ENCODE results near the gene DPPA2. TPM values are rescaled to one million over a fixed set of nuclear protein-coding genes. Genes with fewer than 3 reads are reported as not detected.
"Not testable (repeated sequence)": the region's sequence is repeated elsewhere in the genome, so short reads cannot be mapped to it uniquely, and the experiment has no call there.

DPPA2 gene
- total RNA-seq = not detected in 2 replicates

- no peaks in the 10 kb centered on the region for H3K36me3 Mint-ChIP-seq (ENCODE audit: low read depth)
- no peaks in the 10 kb centered on the region for H3K9me3 Mint-ChIP-seq
- no peak within 1 kb of the TSS for H3K4me3 Mint-ChIP-seq
- intact Hi-C loops (cut with micrococcal nuclease) = no loop called here
- no peaks in the 10 kb centered on the region for H3K4me1 Mint-ChIP-seq (ENCODE audit: low read depth)
- H3K27me3 Mint-ChIP-seq (ENCODE audit: insufficient read depth) = no peaks in the 10 kb centered on the region
- DNase-seq (ENCODE audit: low spot score) = no peak
- H3K27ac Mint-ChIP-seq = no peak within 1 kb of the TSS
Measured at GRCh38 chr3:109316162-109316730, at the start of gene DPPA2. Gene DPPA2, minus strand, starts transcription at chr3:109316517. Its CDS starts 1,975 bp downstream, at chr3:109314542.

- Mint-ChIP-seq H3K27me3 (ENCODE audit: insufficient read depth) (no peaks in the 10 kb centered on the region), H3K9me3 (no peaks in the 10 kb centered on the region), H3K36me3 (ENCODE audit: low read depth) (no peaks in the 10 kb centered on the region), H3K4me1 (ENCODE audit: low read depth) (no peaks in the 10 kb centered on the region), H3K4me3 (no peak overlapping the region), H3K27ac (no peak overlapping the region)
- no peak for DNase-seq (ENCODE audit: low spot score)
- intact Hi-C loops (cut with micrococcal nuclease) = no loop called here
Measured at GRCh38 chr3:109364088-109364487, 47.8 kb upstream of the DPPA2 start.

GRCh38 chr3:109363634-109364033, 47.3 kb upstream of the DPPA2 start:
- intact Hi-C loops (cut with micrococcal nuclease) = no loop called here

GRCh38 chr3:109362823-109363222, 46.5 kb upstream of the DPPA2 start:
- H3K9me3 Mint-ChIP-seq = no peaks in the 10 kb centered on the region
- no peaks in the 10 kb centered on the region for H3K27me3 Mint-ChIP-seq (ENCODE audit: insufficient read depth)
- intact Hi-C loops (cut with micrococcal nuclease) = no loop called here
- no peak overlapping the region for H3K4me3 Mint-ChIP-seq
- no peaks in the 10 kb centered on the region for H3K4me1 Mint-ChIP-seq (ENCODE audit: low read depth)
- DNase-seq (ENCODE audit: low spot score) = no peak
- no peaks in the 10 kb centered on the region for H3K36me3 Mint-ChIP-seq (ENCODE audit: low read depth)
- no peak overlapping the region for H3K27ac Mint-ChIP-seq

More at GRCh38 chr3:109363634-109364033, 47.3 kb upstream of the DPPA2 start:
- H3K27ac Mint-ChIP-seq = no peak overlapping the region
- H3K9me3 Mint-ChIP-seq = no peaks in the 10 kb centered on the region
- H3K4me3 Mint-ChIP-seq = no peak overlapping the region
- no peaks in the 10 kb centered on the region for H3K27me3 Mint-ChIP-seq (ENCODE audit: insufficient read depth)
- no peak for DNase-seq (ENCODE audit: low spot score)
- no peaks in the 10 kb centered on the region for H3K36me3 Mint-ChIP-seq (ENCODE audit: low read depth)
- H3K4me1 Mint-ChIP-seq (ENCODE audit: low read depth) = no peaks in the 10 kb centered on the region

- intact Hi-C loops (cut with micrococcal nuclease); H3K4me3 Mint-ChIP-seq; H3K4me1 Mint-ChIP-seq (ENCODE audit: low read depth); H3K9me3 Mint-ChIP-seq; DNase-seq (ENCODE audit: low spot score); H3K27me3 Mint-ChIP-seq (ENCODE audit: insufficient read depth); H3K27ac Mint-ChIP-seq; H3K36me3 Mint-ChIP-seq (ENCODE audit: low read depth): not testable (repeated sequence)
Measured at GRCh38 chr3:109358809-109359208, 42.5 kb upstream of the DPPA2 start.

GRCh38 chr3:109356442-109357155, 40.3 kb upstream of the DPPA2 start:
- Mint-ChIP-seq H3K27me3 (ENCODE audit: insufficient read depth) (no peaks in the 10 kb centered on the region), H3K36me3 (ENCODE audit: low read depth) (no peaks in the 10 kb centered on the region), H3K9me3 (no peaks in the 10 kb centered on the region), H3K4me3 (no peak overlapping the region), H3K4me1 (ENCODE audit: low read depth) (no peaks in the 10 kb centered on the region), H3K27ac (no peak overlapping the region)
- intact Hi-C loops (cut with micrococcal nuclease) = no loop called here
- DNase-seq (ENCODE audit: low spot score) = no peak

GRCh38 chr3:109355625-109356441, 39.5 kb upstream of the DPPA2 start:
- H3K27me3 Mint-ChIP-seq (ENCODE audit: insufficient read depth) = no peaks in the 10 kb centered on the region
- no peaks in the 10 kb centered on the region for H3K36me3 Mint-ChIP-seq (ENCODE audit: low read depth)
- no peak for DNase-seq (ENCODE audit: low spot score)
- no peaks in the 10 kb centered on the region for H3K9me3 Mint-ChIP-seq
- H3K4me1 Mint-ChIP-seq (ENCODE audit: low read depth) = no peaks in the 10 kb centered on the region
- no peak overlapping the region for H3K27ac Mint-ChIP-seq
- intact Hi-C loops (cut with micrococcal nuclease) = no loop called here
- H3K4me3 Mint-ChIP-seq = no peak overlapping the region

GRCh38 chr3:109353057-109353456, 36.7 kb upstream of the DPPA2 start:
- H3K27me3 Mint-ChIP-seq (ENCODE audit: insufficient read depth) = no peaks in the 10 kb centered on the region
- H3K36me3 Mint-ChIP-seq (ENCODE audit: low read depth) = no peaks in the 10 kb centered on the region
- no peaks in the 10 kb centered on the region for H3K9me3 Mint-ChIP-seq
- H3K27ac Mint-ChIP-seq = no peak overlapping the region
- no peaks in the 10 kb centered on the region for H3K4me1 Mint-ChIP-seq (ENCODE audit: low read depth)
- intact Hi-C loops (cut with micrococcal nuclease) = no loop called here
- DNase-seq (ENCODE audit: low spot score) = no peak
- H3K4me3 Mint-ChIP-seq = no peak overlapping the region

- no peak for DNase-seq (ENCODE audit: low spot score)
- Mint-ChIP-seq H3K27me3 (ENCODE audit: insufficient read depth) (no peaks in the 10 kb centered on the region), H3K4me1 (ENCODE audit: low read depth) (no peaks in the 10 kb centered on the region), H3K9me3 (no peaks in the 10 kb centered on the region), H3K4me3 (no peak overlapping the region), H3K27ac (no peak overlapping the region), H3K36me3 (ENCODE audit: low read depth) (no peaks in the 10 kb centered on the region)
- intact Hi-C loops (cut with micrococcal nuclease) = no loop called here
Measured at GRCh38 chr3:109351231-109351630, 34.9 kb upstream of the DPPA2 start.

- H3K27ac Mint-ChIP-seq = no peak overlapping the region
- no peak for DNase-seq (ENCODE audit: low spot score)
- no peaks in the 10 kb centered on the region for H3K27me3 Mint-ChIP-seq (ENCODE audit: insufficient read depth)
- no peaks in the 10 kb centered on the region for H3K9me3 Mint-ChIP-seq
- no peak overlapping the region for H3K4me3 Mint-ChIP-seq
- no peaks in the 10 kb centered on the region for H3K4me1 Mint-ChIP-seq (ENCODE audit: low read depth)
- intact Hi-C loops (cut with micrococcal nuclease) = no loop called here
- H3K36me3 Mint-ChIP-seq (ENCODE audit: low read depth) = no peaks in the 10 kb centered on the region
Measured at GRCh38 chr3:109346770-109347295, 30.5 kb upstream of the DPPA2 start.

GRCh38 chr3:109346099-109346498, 29.8 kb upstream of the DPPA2 start:
- H3K9me3 Mint-ChIP-seq = no peaks in the 10 kb centered on the region
- H3K27me3 Mint-ChIP-seq (ENCODE audit: insufficient read depth) = no peaks in the 10 kb centered on the region
- H3K27ac Mint-ChIP-seq = no peak overlapping the region
- intact Hi-C loops (cut with micrococcal nuclease) = no loop called here
- no peak for DNase-seq (ENCODE audit: low spot score)
- H3K4me3 Mint-ChIP-seq = no peak overlapping the region
- H3K4me1 Mint-ChIP-seq (ENCODE audit: low read depth) = no peaks in the 10 kb centered on the region
- H3K36me3 Mint-ChIP-seq (ENCODE audit: low read depth) = no peaks in the 10 kb centered on the region

- peaks cover 15% of the 10 kb centered on the region for H3K27me3 Mint-ChIP-seq (ENCODE audit: insufficient read depth)
- no peak overlapping the region for H3K27ac Mint-ChIP-seq
- no peaks in the 10 kb centered on the region for H3K36me3 Mint-ChIP-seq (ENCODE audit: low read depth)
- H3K4me1 Mint-ChIP-seq (ENCODE audit: low read depth) = peaks cover 5% of the 10 kb centered on the region
- H3K4me3 Mint-ChIP-seq = no peak overlapping the region
- DNase-seq (ENCODE audit: low spot score) = no peak
- H3K9me3 Mint-ChIP-seq = no peaks in the 10 kb centered on the region
- intact Hi-C loops (cut with micrococcal nuclease) = no loop called here
Measured at GRCh38 chr3:109339714-109340648, 23.7 kb upstream of the DPPA2 start.

All from activated T-helper 1 cell treated with anti-CD3 and anti-CD28 coated beads, Interleukin-12 subunit alpha, Interleukin-12 subunit beta, Interleukin-2, Interleukin-4 antibody, amounts not matched to agents 30 ng/mL and 10 ng/mL and 1 ng/mL, durations not matched to agents 14 hours and 24 hours and 36 hours (primary cell).